Smooth muscle cell (in vitro differentiated cells): ENCODE results near the gene GSN. TPM values are rescaled to one million over a fixed set of nuclear protein-coding genes. Genes with fewer than 3 reads are reported as not detected.

Source experiments
- DNase-seq: peaks from one replicate; lab custom pipeline; 2025; ENCODE audit not compliant: unreplicated experiment; lab: John Stamatoyannopoulos, UW
- H2AFZ ChIP-seq: fragments of 200-600 bp; sonication (generic); 2 replicates; pipeline ENCODE4 v1.6.0; 2016; ENCODE audit warnings: antibody characterized with exemption, low read depth, mild to moderate bottlenecking
- H3F3A ChIP-seq: fragments of 200-600 bp; sonication (generic); 2 replicates; pipeline ENCODE4 v1.6.0; 2017; ENCODE audit warnings: antibody characterized with exemption, low read depth
- H3K27ac ChIP-seq: fragments of 200-600 bp; sonication (generic); 2 replicates; pipeline ENCODE4 v1.5.1; 2016; ENCODE audit warnings: low read depth, mild to moderate bottlenecking
- H3K27me3 ChIP-seq: fragments of 200-600 bp; sonication (generic); 2 replicates; pipeline ENCODE4 v1.6.1; 2016; ENCODE audit warnings: low read depth, mild to moderate bottlenecking
- H3K36me3 ChIP-seq: fragments of 200-600 bp; sonication (generic); 2 replicates; pipeline ENCODE4 v1.5.1; 2016; ENCODE audit warnings: low read depth
- H3K4me1 ChIP-seq: fragments of 200-600 bp; sonication (generic); 2 replicates; pipeline ENCODE4 v1.5.1; 2016; ENCODE audit warnings: low read depth
- H3K4me2 ChIP-seq: fragments of 200-600 bp; sonication (generic); 2 replicates; pipeline ENCODE4 v1.6.0; 2016; ENCODE audit warnings: mild to moderate bottlenecking
- H3K4me3 ChIP-seq: fragments of 200-600 bp; sonication (generic); 2 replicates; pipeline ENCODE4 v1.5.1; 2016; ENCODE audit warnings: mild to moderate bottlenecking
- H3K79me2 ChIP-seq: fragments of 200-600 bp; sonication (generic); 2 replicates; pipeline ENCODE4 v1.6.0; 2016; ENCODE audit warnings: low read depth, mild to moderate bottlenecking
- H3K9ac ChIP-seq: fragments of 200-600 bp; sonication (generic); 2 replicates; pipeline ENCODE4 v1.6.0; 2016; ENCODE audit warnings: low read depth
- H3K9me3 ChIP-seq: fragments of 200-600 bp; sonication (generic); replicated peaks from 2 replicates; pipeline ENCODE4 v1.5.1; 2016; ENCODE audit warnings: low read depth
- H4K20me1 ChIP-seq: fragments of 200-600 bp; sonication (generic); 2 replicates; pipeline ENCODE4 v1.6.0; 2016; ENCODE audit warnings: low read depth
- WGBS: methylation state at CpG from one replicate; pipeline ENCODE4 v1.1.7; 2016; ENCODE audit warnings: low lambda C conversion rate; 5-methylcytosine and 5-hydroxymethylcytosine counted together
- polyA plus RNA-seq: library from polyadenylated mRNA; unstranded; fragments of >200 nt; fragmentation: Nextera tagmentation; extraction: Ambion mirVana; gene quantifications from 2 replicates; pipeline ENCODE4 v1.2.1, GENCODE V29; 2016
- total RNA-seq: library from RNA; depleted of rRNA; stranded (reverse); fragments of >200 nt; gene quantifications from 2 replicates; pipeline ENCODE4 v1.2.3, GENCODE V29; 2014
- TF ChIP-seq, protein P1 (sequence below): fragments of 200-600 bp; sonication (generic); IDR thresholded peaks from 2 replicates; pipeline ENCODE4 v1.5.1; 2017; ENCODE audit warnings: borderline replicate concordance, mild to moderate bottlenecking, antibody characterized with exemption; ENCODE audit not compliant: insufficient read depth, poor library complexity, severe bottlenecking

The GSN gene
- total and polyA plus RNA-seq, 2 experiments from 2014 or later, result 337 to 685 TPM

DNA sequence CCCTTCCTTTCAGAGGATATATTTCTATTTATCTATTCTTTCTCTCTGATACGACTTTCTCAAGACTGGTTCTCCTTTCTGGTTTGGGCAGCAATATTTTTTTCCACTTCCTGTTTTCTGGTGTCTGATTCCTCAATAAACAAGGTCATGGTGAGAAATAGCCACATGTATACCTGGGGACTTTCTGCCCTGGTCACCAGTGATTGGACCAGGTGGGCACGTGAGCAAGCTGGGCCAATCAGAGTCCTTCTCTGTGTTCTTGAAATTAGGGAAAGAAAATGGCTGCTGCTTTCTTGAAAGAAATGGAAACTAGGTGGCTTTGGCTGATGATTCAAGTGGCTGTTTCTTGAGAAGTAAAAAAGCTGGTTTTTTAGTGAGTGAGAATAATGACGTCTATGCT, 18.4 kb upstream of the GSN start:
- Histone ChIP-seq H3K79me2 (no peaks in the 10 kb centered on the region), H3K9ac (no peak overlapping the region), H3K4me3 (no peak overlapping the region), H4K20me1 (no peaks in the 10 kb centered on the region), H3K4me1 (peaks cover 9% of the 10 kb centered on the region), H3F3A (no peaks in the 10 kb centered on the region), H3K27ac (no peak overlapping the region), H3K27me3 (no peaks in the 10 kb centered on the region), H3K9me3 (no peaks in the 10 kb centered on the region), H2AFZ (no peak overlapping the region), H3K4me2 (no peak overlapping the region), H3K36me3 (no peaks in the 10 kb centered on the region)
- TF ChIP-seq, protein P1, sequence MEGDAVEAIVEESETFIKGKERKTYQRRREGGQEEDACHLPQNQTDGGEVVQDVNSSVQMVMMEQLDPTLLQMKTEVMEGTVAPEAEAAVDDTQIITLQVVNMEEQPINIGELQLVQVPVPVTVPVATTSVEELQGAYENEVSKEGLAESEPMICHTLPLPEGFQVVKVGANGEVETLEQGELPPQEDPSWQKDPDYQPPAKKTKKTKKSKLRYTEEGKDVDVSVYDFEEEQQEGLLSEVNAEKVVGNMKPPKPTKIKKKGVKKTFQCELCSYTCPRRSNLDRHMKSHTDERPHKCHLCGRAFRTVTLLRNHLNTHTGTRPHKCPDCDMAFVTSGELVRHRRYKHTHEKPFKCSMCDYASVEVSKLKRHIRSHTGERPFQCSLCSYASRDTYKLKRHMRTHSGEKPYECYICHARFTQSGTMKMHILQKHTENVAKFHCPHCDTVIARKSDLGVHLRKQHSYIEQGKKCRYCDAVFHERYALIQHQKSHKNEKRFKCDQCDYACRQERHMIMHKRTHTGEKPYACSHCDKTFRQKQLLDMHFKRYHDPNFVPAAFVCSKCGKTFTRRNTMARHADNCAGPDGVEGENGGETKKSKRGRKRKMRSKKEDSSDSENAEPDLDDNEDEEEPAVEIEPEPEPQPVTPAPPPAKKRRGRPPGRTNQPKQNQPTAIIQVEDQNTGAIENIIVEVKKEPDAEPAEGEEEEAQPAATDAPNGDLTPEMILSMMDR, result no peak
- 89% methylated on average over 3 of the region's 3 CpGs for WGBS
- DNase-seq, result no peak

DNA sequence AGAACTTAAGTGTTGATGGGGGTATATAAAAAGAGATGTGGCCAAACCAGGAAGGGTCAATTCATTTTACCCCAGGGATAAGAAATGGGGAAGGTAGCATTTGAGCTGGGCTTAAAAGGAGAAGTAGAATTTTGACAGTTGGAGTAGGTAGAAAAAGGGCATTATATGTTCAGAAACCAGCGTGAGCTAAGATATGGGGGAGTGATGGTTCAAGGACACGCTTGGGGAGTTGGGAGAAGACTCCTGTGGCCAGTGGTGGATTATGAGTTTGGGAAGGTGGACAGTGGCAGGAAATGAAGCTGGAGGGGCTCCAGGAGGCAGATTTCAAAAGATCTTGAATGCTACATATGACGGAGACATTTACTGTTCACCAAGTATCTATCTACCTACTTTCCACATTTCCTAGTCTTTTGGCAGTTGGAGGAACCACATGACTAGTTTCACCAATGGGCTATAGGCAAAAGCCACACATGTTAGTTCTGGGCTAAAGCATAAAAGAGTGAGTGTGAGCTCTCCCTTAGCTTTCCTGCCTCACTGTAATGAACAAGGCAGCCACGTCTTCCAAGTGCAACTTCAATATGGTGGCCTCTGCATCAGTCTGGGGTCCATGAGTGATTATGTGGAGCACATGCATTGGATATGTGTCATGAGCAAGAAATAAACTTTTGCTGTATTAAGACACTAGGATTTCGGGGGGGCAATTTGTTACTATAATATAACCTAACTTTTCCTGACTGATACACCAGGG, 15.7 kb upstream of the GSN start:
- no peaks in the 10 kb centered on the region for H3K9me3 ChIP-seq
- no peak overlapping the region for H3K9ac ChIP-seq
- no peak for DNase-seq
- H2AFZ ChIP-seq, result no peak overlapping the region
- no peak overlapping the region for H3K4me3 ChIP-seq
- no peak overlapping the region for H3K4me2 ChIP-seq
- no peaks in the 10 kb centered on the region for H4K20me1 ChIP-seq
- WGBS, result 98% methylated on average over 5 of the region's 5 CpGs
- H3K36me3 ChIP-seq, result no peaks in the 10 kb centered on the region
- no peaks in the 10 kb centered on the region for H3K27me3 ChIP-seq
- no peaks in the 10 kb centered on the region for H3K79me2 ChIP-seq
- H3K4me1 ChIP-seq, result peaks cover 9% of the 10 kb centered on the region
- TF ChIP-seq, protein P1, result no peak
- peaks cover 3% of the 10 kb centered on the region for H3F3A ChIP-seq
- H3K27ac ChIP-seq, result no peak overlapping the region

DNA sequence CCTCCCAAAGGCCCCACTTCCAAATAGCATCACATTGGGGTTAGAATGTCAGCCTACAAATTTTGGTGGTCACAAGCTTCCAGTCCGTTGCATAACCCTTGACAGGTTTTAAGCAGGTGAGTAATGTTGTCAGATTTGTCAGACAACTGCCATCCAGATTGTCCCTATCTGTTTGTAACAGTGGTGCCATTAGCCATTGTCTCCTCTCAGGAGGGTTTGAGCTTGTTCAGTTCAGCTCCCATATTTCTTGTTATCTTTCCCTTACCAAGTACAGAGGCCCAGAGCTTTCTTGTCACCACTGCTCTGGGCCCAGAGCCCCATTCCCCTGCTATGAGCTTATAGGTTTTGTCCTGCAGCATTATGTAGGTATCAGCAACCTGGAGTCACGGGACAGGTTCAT, 14.8 kb upstream of the GSN start:
- TF ChIP-seq, protein P1, result no peak
- H2AFZ ChIP-seq, result no peak overlapping the region
- no peak overlapping the region for H3K27ac ChIP-seq
- no peak overlapping the region for H3K9ac ChIP-seq
- no peaks in the 10 kb centered on the region for H3K79me2 ChIP-seq
- H3K36me3 ChIP-seq, result no peaks in the 10 kb centered on the region
- WGBS, result 98% methylated on average over 2 of the region's 2 CpGs
- H3K4me2 ChIP-seq, result no peak overlapping the region
- DNase-seq, result no peak
- H3K9me3 ChIP-seq, result no peaks in the 10 kb centered on the region
- no peaks in the 10 kb centered on the region for H3K27me3 ChIP-seq
- H3K4me1 ChIP-seq, result peaks cover 9% of the 10 kb centered on the region
- no peak overlapping the region for H3K4me3 ChIP-seq
- H4K20me1 ChIP-seq, result no peaks in the 10 kb centered on the region
- H3F3A ChIP-seq, result peaks cover 8% of the 10 kb centered on the region

DNA sequence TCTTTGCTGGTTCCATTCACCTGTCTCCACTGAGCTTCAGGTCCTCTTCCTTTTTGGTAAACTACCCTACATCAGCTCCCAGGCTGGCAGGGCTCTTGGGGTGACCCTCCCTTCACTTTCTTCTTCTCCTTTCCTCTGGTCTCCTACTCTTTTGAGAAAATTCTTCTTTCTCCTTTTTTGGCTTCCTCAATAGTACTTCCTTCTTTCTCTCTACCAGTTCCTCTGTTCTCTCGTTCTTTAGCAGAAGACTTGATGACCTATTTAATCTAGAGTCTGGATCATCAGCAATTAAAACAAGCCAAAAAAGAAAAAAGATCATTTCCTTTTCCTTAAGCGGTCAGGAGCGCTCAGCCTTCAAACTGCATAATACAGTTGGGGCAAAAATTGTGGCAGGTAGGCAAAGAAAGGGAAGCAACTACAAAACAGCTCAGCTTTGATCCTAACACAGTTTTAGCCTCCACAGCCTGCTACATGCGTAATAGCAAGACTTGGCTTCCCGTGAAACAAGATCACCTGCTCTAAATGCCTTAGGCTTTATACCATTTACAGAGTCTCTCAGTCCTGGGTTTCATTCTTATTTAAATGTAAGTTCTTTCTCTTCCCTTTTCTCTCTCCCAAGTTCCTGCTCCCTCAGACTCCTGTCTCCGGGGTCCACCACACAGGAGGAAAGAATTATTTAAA, 14.0 kb upstream of the GSN start:
- TF ChIP-seq, protein P1, result no peak
- H3K27ac ChIP-seq, result no peak overlapping the region
- H4K20me1 ChIP-seq, result no peaks in the 10 kb centered on the region
- peaks cover 8% of the 10 kb centered on the region for H3F3A ChIP-seq
- H3K4me1 ChIP-seq, result peaks cover 9% of the 10 kb centered on the region
- H3K9me3 ChIP-seq, result no peaks in the 10 kb centered on the region
- H3K4me3 ChIP-seq, result no peak overlapping the region
- H3K36me3 ChIP-seq, result no peaks in the 10 kb centered on the region
- no peak overlapping the region for H3K9ac ChIP-seq
- peak overlapping the region; percentile 26 for H2AFZ ChIP-seq
- no peaks in the 10 kb centered on the region for H3K27me3 ChIP-seq
- DNase-seq, result no peak
- no peaks in the 10 kb centered on the region for H3K79me2 ChIP-seq
- WGBS, result 46% methylated on average over 6 of the region's 6 CpGs
- no peak overlapping the region for H3K4me2 ChIP-seq
